ENCODE data around the gene LST1.

LST1 gene

GRCh38 chr6:31586008-31586407 is at the start of gene LST1:
Gene LST1, plus strand, starts transcription at chr6:31586277. Its CDS starts 1,023 bp downstream, at chr6:31587300.
- H3K4me3 ChIP-seq (ENCODE audit: low read length), result no peak within 1 kb of the TSS
- no peak for TF ChIP-seq CTCF (conservative IDR thresholded peaks at IDR 0.05; ENCODE audit: low read length)
- DNase-seq (ENCODE audit: low read depth), result peak; percentile 21

- TF ChIP-seq CTCF (conservative IDR thresholded peaks at IDR 0.05; ENCODE audit: low read length), result no peak
- peak overlapping the region; percentile 72 for H3K4me3 ChIP-seq (ENCODE audit: low read length)
- DNase-seq (ENCODE audit: low read depth), result no peak
Observed at GRCh38 chr6:31538805-31539400, 47.2 kb upstream of the LST1 start.

- no peak for TF ChIP-seq CTCF (conservative IDR thresholded peaks at IDR 0.05; ENCODE audit: low read length)
- DNase-seq (ENCODE audit: low read depth), result no peak
- H3K4me3 ChIP-seq (ENCODE audit: low read length), result peak overlapping the region; percentile 72
Observed at GRCh38 chr6:31540640-31541039, 45.4 kb upstream of the LST1 start.

- H3K4me3 ChIP-seq (ENCODE audit: low read length), result peak overlapping the region; percentile 72
- TF ChIP-seq CTCF (conservative IDR thresholded peaks at IDR 0.05; ENCODE audit: low read length), result no peak
- DNase-seq (ENCODE audit: low read depth), result peak; percentile 65
Observed at GRCh38 chr6:31541059-31541657, 44.9 kb upstream of the LST1 start.

GRCh38 chr6:31541658-31542521 is 44.2 kb upstream of the LST1 start, which contains the start of gene DDX39B:
Gene DDX39B, minus strand, starts transcription at chr6:31542003. Its CDS starts 1,471 bp downstream, at chr6:31540532.
- no peak for TF ChIP-seq CTCF (conservative IDR thresholded peaks at IDR 0.05; ENCODE audit: low read length)
- peak within 1 kb of the TSS; percentile 72 for H3K4me3 ChIP-seq (ENCODE audit: low read length)
- peak; percentile 97 for DNase-seq (ENCODE audit: low read depth)

GRCh38 chr6:31543639-31544038 is 42.4 kb upstream of the LST1 start:
- no peak for TF ChIP-seq CTCF (conservative IDR thresholded peaks at IDR 0.05; ENCODE audit: low read length)
- no peak overlapping the region for H3K4me3 ChIP-seq (ENCODE audit: low read length)
- no peak for DNase-seq (ENCODE audit: low read depth)

Data from AG10803 (cell line).